H1 (cell line): ENCODE results near the gene LRRC4C.

Experiments
- ATF3 ChIP-seq: IDR thresholded peaks from 2 replicates; pipeline ENCODE4 v1.6.1; 2011; ENCODE audit warnings: low read depth, mild to moderate bottlenecking, low read length; ENCODE audit not compliant: insufficient read depth
- CBX8 ChIP-seq: fragments of 300-800, 300-1000 bp; sonication (generic); IDR thresholded peaks from 2 replicates; pipeline ENCODE4 v1.7.1; 2016; ENCODE audit warnings: low read depth, low read length, borderline replicate concordance
- CEBPB ChIP-seq: IDR thresholded peaks from 2 replicates; pipeline ENCODE4 v1.6.1; 2012; ENCODE audit warnings: low read depth, low read length
- EZH2 ChIP-seq: fragments of 200-600 bp; sonication (generic); IDR thresholded peaks from 2 replicates; pipeline ENCODE4 v1.7.1; 2012; ENCODE audit warnings: low read depth, mild to moderate bottlenecking, moderate library complexity, low read length, inconsistent platforms; ENCODE audit not compliant: severe bottlenecking
- FOSL1 ChIP-seq: IDR thresholded peaks from 2 replicates; pipeline ENCODE4 v1.6.1; 2011; ENCODE audit warnings: mild to moderate bottlenecking, low read depth, low read length, moderate library complexity; ENCODE audit not compliant: insufficient read depth
- RAD21 ChIP-seq, 2 experiments: IDR thresholded peaks in 1 of 2; conservative IDR thresholded peaks in 1 of 2; 2 replicates each; pipeline ENCODE4 v1.6.1; 2011; ENCODE audit warnings: low read depth in 2 of 2, low read length in 2 of 2, improper control_type of control experiment in 1 of 2, inconsistent platforms in 1 of 2, mild to moderate bottlenecking in 1 of 2, moderate library complexity in 1 of 2
- RXRA ChIP-seq: IDR thresholded peaks from 2 replicates; pipeline ENCODE4 v1.6.1; 2011; ENCODE audit warnings: low read depth, mild to moderate bottlenecking, low read length, moderate library complexity; ENCODE audit not compliant: insufficient read depth
- SIN3A ChIP-seq, 2 experiments: IDR thresholded peaks in 1 of 2; conservative IDR thresholded peaks in 1 of 2; 2 replicates each; pipeline ENCODE4 v1.6.1; 2011 to 2012; ENCODE audit warnings: low read length in 2 of 2, improper control_type of control experiment in 1 of 2, low read depth in 1 of 2, mild to moderate bottlenecking in 1 of 2
- ZNF274 ChIP-seq: IDR thresholded peaks from 2 replicates; pipeline ENCODE4 v1.7.0; 2012; ENCODE audit warnings: low read length, borderline replicate concordance; ENCODE audit errors: extremely low read depth
- TF ChIP-seq, protein P1 (sequence below), 3 experiments: IDR thresholded peaks; 1 replicate in 2 of 3; 2 replicates in 1 of 3; pipeline versions ENCODE4 v1.5.1 to v1.6.1; 2011; ENCODE audit warnings: low read length in 3 of 3, mild to moderate bottlenecking in 3 of 3, inconsistent platforms in 2 of 3, low read depth in 1 of 3, moderate library complexity in 1 of 3; ENCODE audit not compliant: insufficient read depth in 1 of 3; ENCODE audit errors: control extremely low read depth in 1 of 3

DNA sequence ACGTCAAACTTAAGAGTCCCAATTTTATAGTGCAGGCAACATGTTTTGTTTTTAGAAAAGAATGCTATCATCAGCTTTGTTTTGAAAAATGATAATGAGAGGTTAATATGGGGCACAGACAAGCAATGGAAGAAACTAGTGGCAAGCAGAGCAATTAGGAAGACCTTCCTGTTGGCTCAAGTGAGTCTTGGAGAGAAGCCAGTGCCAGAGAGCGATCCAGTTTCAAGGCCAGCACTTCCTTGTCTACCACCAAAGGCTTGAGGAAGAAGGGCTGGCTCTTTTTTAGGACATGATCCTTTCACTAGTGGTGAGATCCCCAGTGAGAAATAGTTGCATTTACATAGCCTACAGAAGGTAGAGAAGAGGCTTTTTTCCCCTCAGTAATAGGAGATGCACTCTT, 1340.7 kb downstream of the LRRC4C start:
- TF ChIP-seq ZNF274, result no peak
- no peak for TF ChIP-seq SIN3A (conservative IDR thresholded peaks at IDR 0.05 in 1 of 2, IDR thresholded peaks at IDR 0.05 in 1 of 2; ENCODE audit: low read depth in 1 of 2, low read length in 2 of 2)
- no peak for TF ChIP-seq RAD21 (IDR thresholded peaks at IDR 0.05 in 1 of 2, conservative IDR thresholded peaks at IDR 0.05 in 1 of 2; ENCODE audit: low read depth in 2 of 2, low read length in 2 of 2)
- no peak for TF ChIP-seq FOSL1
- no peak for TF ChIP-seq RXRA
- TF ChIP-seq, protein P1, sequence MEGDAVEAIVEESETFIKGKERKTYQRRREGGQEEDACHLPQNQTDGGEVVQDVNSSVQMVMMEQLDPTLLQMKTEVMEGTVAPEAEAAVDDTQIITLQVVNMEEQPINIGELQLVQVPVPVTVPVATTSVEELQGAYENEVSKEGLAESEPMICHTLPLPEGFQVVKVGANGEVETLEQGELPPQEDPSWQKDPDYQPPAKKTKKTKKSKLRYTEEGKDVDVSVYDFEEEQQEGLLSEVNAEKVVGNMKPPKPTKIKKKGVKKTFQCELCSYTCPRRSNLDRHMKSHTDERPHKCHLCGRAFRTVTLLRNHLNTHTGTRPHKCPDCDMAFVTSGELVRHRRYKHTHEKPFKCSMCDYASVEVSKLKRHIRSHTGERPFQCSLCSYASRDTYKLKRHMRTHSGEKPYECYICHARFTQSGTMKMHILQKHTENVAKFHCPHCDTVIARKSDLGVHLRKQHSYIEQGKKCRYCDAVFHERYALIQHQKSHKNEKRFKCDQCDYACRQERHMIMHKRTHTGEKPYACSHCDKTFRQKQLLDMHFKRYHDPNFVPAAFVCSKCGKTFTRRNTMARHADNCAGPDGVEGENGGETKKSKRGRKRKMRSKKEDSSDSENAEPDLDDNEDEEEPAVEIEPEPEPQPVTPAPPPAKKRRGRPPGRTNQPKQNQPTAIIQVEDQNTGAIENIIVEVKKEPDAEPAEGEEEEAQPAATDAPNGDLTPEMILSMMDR (IDR thresholded peaks at IDR 0.05; ENCODE audit: control extremely low read depth in 1 of 3, insufficient read depth in 1 of 3, low read depth in 1 of 3, low read length in 3 of 3), result no peak
- no peak for TF ChIP-seq CBX8
- no peak for TF ChIP-seq EZH2
- no peak for TF ChIP-seq ATF3
- TF ChIP-seq CEBPB, result no peak
